ENCODE measurements around the gene SUN1.

GRCh38 chr7:914521-915194 is 82.4 kb downstream of the SUN1 start:
- TF ChIP-seq POLR2A (IDR thresholded peaks at IDR 0.05) (no peak), CTCF (IDR thresholded peaks at IDR 0.05) (no peak)
